ENCODE measurements around the gene APLP2. TPM values are rescaled to one million over a fixed set of nuclear protein-coding genes. Genes with fewer than 3 reads are reported as not detected.
"Not testable (repeated sequence)": the region's sequence is repeated elsewhere in the genome, so short reads cannot be mapped to it uniquely, and the experiment has no call there.

APLP2 gene
- total RNA-seq, 1 donor from 2014 or later = 770 TPM

DNA sequence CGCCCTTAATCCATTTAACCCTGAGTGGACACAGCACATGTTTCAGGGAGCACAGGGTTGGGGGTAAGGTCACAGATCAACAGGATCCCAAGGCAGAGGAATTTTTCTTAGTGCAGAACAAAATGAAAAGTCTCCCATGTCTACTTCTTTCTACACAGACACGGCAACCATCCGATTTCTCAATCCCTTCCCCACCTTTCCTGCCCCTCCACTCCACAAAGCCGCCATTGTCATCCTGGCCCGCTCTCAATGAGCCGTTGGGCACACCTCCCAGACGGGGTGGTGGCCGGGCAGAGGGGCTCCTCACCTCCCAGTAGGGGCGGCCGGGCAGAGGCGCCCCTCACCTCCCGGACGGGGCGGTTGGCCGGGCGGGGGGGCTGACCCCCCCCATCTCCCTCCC lies 20.8 kb downstream of the APLP2 start:
- DNase-seq (ENCODE audit: low read depth in 2 of 2) = not testable (repeated sequence)

DNA sequence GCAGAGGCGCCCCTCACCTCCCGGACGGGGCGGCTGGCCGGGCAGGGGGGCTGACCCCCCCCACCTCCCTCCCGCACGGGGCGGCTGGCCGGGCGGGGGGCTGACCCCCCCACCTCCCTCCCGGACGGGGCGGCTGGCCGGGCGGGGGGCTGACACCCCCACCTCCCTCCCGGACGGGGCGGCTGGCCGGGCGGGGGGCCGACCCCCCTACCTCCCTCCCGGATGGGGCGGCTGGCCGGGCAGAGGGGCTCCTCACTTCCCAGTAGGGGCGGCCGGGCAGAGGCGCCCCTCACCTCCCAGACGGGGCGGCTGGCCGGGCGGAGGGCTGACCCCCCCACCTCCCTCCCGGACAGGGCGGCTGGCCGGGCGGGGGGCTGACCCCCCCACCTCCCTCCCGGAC lies 21.5 kb downstream of the APLP2 start:
- not testable (repeated sequence) for DNase-seq (ENCODE audit: low read depth in 2 of 2)

DNA sequence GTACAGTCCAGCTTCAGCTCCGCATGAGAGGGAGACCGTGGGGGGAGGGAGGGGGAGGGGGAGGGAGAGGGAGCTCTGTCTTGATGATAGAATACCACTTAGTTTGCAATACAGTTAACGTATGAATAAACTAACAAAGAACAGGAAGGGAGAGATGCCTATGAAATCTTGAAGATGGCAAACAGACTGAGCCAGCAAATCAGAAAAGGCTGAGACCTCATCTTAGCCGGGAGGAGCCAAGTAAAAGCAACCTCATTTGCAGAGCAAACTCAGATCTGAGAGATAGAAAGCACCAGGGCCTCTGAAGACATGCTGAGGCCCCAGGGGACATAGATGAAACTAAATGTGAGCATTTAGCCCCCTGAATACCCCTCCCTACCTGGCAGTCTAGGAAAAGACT lies 23.0 kb downstream of the APLP2 start:
- DNase-seq (ENCODE audit: low read depth in 2 of 2) = no peak

DNA sequence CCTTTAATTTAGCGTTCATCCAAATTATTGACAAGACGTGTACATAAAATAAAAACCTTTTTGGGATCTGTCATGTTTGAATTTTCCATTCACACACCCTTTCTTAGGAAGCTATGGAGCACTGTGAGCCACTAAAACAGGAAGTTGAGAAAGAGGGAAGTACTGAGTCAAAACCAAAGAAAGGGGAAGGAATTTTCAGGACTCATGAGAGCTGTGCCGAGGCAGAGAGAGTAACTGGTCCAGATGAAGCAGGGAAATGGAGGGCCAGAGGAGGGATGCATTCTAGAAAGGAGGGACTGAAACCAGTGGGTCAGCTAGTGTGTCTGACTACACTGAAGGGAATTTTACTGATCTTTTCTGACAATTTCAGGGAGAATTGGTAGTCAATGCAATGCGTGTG lies 24.9 kb downstream of the APLP2 start:
- DNase-seq (ENCODE audit: low read depth in 2 of 2) = no peak

DNA sequence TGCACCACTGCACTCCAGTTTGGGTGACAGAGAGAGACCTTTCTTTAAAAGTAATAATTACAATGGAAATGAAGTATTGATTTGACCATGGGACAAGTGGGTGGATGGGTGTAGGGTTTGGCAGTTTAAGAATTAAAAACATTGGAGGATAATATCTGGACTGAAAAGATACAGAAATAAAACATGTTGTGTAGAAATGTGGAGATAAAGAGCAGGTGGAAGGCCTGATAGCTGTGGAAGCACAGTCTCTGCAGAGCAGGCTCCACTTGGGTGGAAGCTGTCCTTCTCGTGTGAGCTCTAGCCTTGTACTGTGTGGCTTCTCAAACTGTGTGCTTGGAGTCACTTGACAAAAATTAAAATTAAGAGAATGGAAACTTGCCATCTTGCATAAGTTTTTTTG lies 25.6 kb downstream of the APLP2 start:
- no peak for DNase-seq (ENCODE audit: low read depth in 2 of 2)

DNA sequence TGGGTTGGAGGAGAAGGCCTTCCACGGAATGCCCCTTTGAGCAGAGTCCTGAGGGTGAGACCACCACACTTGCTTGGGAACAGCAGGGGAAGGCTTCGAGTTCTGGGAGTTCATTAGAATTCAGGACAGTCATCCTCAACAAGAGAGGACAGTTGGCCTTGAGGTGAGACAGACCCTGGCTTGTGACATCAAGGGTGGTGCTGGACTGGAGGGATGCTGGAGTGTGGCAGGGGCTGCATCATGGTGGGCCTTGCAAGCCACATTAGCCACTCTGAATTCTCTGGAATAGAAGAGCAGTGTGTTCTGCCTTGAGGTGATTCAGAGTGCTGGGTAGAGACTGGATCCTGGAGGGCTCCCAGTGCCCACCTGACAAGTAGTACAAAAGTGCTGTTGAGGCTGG lies 26.3 kb downstream of the APLP2 start:
- no peak for DNase-seq (ENCODE audit: low read depth in 2 of 2)

DNA sequence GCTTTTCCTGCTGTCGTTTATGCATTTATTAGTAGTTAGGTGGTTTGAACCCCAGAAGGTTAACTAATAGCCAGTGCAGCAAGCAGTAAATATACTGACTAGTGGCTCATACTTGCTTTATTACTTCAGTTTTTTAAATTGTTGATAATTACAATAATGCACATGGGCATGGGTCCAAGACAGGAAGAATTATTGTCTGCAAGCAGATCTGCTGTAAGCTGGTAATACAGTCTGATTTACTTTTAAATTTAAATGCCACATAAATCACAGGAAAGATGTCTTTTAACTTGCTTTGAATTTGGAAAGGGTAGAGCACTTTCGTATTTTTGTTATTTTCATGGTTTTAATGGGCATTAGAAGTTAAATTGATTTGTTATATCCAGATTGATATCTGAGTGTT lies 27.1 kb downstream of the APLP2 start:
- peak in 1 of 2 donors; percentile 30 for DNase-seq (ENCODE audit: low read depth in 2 of 2)

DNA sequence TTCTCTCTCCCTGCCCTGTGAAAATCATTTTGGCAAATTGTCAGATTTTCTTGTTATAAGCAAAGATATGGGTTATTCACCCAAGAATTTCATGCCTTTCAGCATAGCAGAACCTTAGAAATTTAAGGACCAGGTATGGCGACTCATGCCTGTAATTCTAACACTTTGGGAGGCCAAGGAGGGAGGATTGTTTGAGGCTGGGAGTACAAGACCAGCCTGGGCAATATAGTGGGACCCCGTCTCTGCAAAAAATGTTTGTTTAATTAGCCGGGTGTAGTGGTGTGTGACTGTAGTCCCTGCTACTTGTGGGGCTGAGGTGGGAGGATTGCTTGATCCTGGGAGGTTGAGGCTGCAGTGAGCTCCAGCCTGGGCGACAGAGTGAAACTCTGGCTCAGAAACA lies 27.6 kb downstream of the APLP2 start:
- no peak for DNase-seq (ENCODE audit: low read depth in 2 of 2)

DNA sequence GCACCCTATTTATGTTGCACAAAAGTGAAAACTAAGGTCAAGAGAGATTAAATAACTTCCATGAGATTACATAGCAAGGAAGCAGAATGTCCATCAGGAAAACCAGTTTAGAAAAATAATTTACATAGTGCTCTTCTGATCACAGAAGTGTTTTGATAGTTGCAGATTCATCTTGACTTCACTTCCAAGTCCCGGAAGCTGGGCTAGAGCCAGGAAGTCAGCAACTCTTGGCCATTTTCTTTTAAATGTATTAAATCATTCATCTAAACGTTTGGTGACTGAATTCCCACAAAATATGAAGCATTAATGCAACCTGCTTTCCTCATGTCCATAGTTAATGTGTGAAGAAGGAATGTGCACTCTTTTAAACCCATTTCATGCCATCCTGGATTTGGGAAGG lies 29.7 kb downstream of the APLP2 start:
- peak in 1 of 2 donors; percentile 33 for DNase-seq (ENCODE audit: low read depth in 2 of 2)

DNA sequence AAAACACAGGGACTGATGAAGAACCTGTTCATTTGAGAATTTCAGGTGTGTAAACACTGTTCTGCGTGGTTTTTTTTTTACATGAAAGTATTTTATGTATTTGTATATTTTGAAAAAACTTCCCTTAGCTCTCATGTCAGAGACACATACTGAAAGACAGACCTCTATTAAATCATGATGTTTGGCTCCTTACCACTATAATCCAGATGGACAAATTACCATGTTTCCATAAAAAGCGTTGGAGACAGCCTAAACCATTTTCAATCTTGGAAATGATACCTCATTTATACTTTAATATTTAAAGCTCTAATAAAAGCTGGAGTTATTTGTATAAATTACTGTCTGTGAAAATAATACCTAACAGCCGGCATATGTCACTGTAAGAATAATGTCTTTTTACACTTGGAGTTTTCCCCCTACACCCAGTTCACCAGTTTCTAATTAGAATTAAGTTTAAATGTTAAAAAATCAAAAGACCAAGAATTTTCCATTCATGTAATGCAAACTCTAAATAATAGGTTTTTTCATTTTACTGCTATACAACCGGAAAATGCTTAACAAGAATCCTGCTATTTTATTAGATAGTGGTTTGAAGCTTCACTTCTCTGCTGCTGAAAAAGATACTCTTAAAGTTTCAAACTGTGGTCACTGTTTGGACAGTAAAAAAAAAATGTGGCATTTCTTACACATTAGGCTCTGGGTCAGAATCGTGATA lies 30.8 kb downstream of the APLP2 start:
- no peak for DNase-seq (ENCODE audit: low read depth in 2 of 2)

DNA sequence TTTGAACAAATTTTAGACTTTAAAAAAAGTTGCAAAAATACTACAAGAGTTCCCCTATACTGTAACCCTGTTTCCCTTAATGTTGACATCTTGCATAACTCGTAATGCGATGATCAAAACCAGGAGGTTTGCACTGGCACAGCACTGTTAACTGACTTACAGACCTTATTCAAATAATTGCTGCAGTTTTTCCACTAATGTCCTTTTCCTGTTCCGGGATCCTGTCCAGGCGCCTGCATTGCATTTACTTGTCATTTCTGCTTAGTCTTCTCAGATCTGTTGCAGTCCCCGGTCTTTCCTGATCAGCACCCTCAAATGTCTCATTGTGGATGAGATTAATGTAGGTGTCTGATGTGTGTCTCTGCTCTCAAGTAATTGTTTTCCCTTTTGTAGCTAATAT lies 32.0 kb downstream of the APLP2 start:
- DNase-seq (ENCODE audit: low read depth in 2 of 2) = no peak

DNA sequence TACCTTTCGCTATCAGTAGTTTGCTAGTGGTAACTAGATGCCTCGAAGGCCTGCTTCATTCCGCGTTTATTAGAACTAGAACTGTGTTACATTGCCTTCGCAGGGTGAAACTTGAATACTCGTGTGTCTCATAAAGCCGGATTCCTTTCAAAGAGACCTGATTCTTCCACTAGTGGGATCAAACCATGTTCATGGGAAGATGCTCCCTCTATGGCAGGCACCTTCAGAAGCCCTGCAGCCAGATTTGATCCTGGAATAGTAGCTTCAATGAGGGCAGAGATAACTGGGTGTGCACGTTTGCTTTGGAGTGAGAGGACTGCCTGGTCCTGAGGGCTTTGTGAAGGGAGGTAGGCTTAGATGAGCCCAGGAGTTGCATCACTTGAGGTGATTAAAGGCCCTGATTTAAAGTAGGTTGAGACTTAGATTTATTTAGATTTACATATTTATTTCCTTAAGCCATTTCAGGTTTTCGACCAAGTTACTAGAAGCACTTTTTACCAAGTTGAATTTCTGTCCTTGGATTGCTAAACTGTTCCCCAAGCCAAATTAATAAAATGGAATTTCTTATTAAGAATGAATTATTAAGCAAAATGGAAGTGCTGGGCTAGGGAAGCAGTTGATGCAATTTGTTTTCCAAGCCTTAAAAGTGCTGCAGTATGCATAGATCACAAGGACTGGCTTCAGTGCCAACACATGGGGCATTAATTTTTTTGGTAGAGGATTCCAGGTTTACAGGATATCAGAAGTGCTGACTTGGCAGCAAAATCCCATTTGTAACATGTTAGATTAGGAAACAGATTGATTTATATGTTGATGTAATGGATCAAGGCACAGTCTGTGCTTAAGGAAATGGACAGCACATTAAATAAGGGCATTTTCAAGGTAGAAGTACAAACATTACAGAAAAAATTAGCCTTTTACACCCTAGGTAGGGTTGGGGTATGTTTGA lies 32.9 kb downstream of the APLP2 start:
- peak in 1 of 2 donors; percentile 25 for DNase-seq (ENCODE audit: low read depth in 2 of 2)

DNA sequence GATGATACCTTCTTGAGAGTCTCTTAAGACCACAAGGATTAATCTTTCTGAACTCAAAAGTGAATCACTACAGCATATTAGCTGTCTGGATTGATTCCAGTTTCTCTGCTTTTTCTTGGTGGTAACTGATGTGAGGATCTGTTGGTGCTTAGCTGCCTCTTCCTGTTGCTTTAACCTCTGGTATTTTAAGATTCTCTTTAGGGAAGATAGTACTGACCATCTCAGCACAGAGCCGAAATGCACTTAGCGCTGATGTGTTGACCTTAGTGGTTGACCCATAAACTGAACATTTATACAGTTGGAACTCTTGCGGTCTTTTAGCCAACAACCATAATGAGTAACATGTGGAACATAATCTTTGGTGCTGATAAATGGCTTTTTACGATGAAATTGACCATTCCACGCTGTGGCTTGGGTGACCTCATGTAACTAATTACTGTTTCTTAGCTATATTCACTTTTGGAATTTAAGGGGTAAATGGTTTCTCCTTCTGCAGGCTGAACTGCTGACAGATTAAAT lies 33.7 kb downstream of the APLP2 start:
- peak in 1 of 2 donors; percentile 55 for DNase-seq (ENCODE audit: low read depth in 2 of 2)

DNA sequence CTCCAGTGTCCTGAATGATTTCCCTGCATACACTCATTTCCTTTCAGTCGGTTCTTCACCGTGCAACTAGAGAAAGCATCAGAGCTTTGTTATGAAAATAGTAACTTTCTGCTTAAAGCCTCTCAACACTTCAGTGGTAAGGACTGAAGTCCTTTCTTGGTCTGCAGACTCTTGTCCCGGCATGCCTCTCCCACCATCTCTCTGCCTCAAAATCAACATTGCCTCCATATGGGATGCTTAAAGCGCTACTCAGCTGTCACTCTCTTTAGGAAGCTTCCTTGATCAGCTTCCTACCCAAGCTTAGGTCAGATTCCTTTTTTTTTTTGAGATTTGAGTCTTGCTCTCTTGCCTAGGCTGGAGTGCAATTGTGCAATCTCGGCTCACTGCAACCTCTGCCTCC lies 36.7 kb downstream of the APLP2 start:
- DNase-seq (ENCODE audit: low read depth in 2 of 2) = no peak

DNA sequence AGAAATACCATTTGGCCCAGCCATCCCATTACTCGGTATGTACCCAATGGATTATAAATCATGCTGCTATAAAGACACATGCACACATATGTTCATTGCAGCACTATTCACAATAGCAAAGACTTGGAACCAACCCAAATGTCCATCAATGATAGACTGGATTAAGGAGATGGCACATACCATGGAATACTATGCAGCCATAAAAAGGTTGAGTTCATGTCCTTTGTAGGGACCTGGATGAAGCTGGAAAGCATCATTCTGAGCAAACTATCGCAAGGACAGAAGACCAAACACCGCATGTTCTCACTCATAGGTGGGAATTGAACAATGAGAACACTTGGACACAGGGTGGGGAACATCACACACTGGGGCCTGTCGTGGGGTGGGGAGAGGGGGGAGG lies 39.0 kb downstream of the APLP2 start:
- not testable (repeated sequence) for DNase-seq (ENCODE audit: low read depth in 2 of 2)

DNA sequence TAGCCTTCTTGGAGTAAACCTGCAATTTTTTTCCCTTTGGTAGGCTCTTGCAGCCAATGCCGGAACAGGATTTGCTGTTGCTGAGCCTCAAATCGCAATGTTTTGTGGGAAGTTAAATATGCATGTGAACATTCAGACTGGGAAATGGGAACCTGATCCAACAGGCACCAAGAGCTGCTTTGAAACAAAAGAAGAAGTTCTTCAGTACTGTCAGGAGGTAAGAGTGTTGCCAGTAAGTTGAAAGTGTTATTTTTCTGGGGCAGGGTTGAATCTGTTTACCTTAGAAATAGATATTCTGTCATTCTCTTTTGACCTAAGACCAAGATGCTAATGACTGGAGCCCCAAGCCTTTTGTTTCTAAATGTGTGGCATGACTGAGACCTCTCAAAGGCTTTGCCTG lies 39.7 kb downstream of the APLP2 start:
- no peak for DNase-seq (ENCODE audit: low read depth in 2 of 2)

DNA sequence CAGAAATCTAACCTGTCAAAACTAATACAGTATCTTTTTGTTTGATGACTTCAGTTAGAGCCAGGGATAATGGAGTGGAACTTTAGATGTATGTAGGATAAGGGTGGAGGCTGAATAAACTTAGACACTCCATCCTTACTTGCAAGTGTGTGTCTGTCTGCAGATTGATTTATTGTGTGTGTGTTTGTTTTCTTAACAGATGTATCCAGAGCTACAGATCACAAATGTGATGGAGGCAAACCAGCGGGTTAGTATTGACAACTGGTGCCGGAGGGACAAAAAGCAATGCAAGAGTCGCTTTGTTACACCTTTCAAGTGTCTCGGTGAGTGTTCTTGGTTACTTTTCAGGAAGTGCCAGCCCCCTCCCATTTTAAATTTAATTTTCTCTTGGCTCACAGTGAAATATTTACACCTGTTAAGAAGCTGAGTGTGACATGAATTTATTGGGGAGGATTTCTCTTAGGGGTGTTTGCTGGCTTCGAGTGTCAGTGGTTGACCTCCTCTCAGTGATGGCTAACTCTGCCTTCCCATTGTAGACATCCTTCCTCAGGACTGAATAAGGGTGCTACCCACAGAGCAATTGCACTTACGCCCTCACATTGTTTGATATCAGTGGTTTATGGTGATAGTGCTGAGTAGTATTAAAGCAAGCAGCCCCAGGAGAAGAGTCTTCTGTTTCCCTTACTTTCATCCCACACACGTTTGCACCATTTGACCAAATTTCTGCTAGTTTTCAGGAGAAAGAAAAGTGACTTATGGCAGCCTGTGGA lies 40.8 kb downstream of the APLP2 start:
- no peak for DNase-seq (ENCODE audit: low read depth in 2 of 2)

DNA sequence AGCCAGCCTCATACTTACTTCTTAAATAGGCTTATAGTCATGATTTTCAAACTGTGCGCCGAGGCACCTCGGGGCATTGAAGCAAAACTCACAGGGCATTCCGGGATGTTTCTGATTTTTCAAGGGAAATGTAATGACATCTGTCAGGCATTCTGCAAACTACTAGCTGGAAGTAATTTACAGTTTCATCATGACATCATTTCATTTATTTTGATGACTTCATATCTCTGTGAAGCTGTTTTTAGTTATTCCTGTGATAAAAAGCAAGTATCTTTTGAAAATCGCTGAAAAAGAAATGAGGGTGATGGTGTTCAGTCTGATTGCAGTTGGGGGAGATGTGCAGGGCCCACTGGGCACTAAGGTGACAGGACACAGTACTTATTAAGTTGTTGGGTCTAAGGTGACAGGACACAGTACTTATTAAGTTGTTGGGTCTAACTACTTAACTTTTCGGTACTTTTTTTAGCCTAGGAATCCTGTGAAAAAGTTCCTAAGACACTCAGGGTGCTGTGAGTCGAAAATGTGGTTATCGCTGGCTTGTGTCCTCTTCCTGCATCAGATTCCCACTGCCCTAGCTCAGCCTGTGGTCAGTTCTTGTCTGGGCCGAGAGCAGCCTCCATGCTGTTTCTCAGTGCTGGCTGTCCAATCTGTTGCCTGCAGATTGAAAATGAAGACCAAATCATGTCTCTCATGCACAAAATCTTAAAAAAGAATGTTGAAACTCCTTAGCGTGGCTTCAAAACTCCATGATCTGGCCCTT lies 42.6 kb downstream of the APLP2 start:
- DNase-seq (ENCODE audit: low read depth in 2 of 2) = no peak

DNA sequence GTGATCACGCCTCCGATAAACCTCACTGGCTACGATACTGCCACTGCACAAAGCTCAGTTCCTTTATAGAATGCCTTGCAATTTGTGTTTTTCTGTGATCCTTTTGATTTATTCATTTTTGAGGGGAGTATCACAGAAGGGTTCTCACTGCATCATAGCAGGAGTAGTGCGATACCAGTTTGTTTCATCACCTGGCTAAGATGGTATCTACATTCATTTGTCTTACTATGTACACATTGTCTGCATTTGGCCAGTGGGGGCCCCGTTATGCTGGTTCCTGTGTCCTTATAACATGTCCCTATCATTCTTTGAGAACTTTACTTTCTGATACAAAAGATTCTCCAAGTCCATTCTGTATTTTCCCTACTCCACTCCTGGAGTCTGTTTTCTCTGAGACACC lies 44.6 kb downstream of the APLP2 start:
- DNase-seq (ENCODE audit: low read depth in 2 of 2) = no peak

DNA sequence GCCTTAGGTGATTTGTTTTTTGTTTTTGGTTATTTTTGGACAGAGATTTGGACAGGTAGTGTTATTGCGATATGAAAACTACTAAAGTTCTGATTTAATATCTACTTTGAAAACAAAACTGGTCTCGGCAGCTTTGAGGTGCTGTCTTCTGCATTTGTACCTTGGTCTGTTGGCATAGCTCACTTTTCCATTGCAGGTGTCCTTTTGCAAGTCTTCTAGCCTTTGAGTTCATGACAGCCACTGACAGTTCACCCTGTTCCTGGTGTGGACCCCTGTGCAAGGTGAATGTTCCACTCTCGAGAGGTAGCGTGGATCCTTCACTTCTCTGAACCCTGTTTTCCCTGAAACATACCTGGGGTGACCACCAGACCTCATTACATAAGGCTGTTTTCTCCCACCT lies 45.0 kb downstream of the APLP2 start:
- DNase-seq (ENCODE audit: low read depth in 2 of 2) = no peak

DNA sequence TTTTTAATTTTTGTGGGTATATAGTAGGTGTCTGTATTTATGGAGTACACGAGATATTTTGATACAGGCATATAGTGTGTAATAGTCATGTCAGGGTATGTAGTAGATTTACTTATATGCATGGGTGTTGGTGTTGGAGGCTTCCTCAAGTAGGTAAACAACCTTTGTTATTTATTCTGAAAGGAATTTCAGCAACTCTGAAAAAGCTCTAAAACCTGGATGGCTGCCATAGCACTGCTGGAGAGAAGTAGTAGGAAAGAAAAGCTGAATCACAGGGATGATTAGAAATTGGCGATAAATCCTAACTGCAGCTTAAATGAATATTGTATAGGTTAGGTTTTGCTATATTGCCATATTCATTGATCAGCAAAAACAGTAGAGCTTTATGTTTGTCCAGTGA lies 45.5 kb downstream of the APLP2 start:
- DNase-seq (ENCODE audit: low read depth in 2 of 2) = peak; percentile 28 to 68
